HG03175 (cell line): ENCODE results near the gene C3orf85.

Experiments used
- ATAC-seq: cut with Tn5 transposase; IDR thresholded peaks from one replicate; pipeline ENCODE4 v1.9.1; 2021; ENCODE audit warnings: mild to moderate bottlenecking, moderate library complexity; ENCODE audit not compliant: unreplicated experiment

C3orf85 gene

DNA sequence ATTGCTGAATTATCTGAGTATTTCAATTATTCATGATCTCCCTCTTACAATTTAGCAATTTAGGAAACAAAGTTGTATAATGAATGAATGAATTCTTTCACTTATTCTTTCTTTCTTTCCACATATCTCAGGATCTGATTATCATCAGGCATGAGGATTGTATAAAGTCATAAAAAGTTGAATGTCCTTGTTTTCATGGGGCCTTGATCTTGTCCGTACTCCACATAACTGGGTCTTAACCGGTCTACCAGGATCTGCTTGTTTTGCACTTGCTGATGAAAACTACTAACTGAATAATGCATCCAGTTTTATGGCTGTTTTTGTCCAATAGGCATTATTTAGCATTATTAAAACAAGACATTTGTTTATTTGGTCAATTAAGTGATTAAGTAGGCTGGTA, 12.6 kb downstream of the C3orf85 start:
- ATAC-seq: no peak

- ATAC-seq: no peak
Measured at GRCh38 chr3:109152320-109152719, 15.8 kb downstream of the C3orf85 start.

GRCh38 chr3:109154979-109155378, 18.5 kb downstream of the C3orf85 start:
- ATAC-seq: no peak

DNA sequence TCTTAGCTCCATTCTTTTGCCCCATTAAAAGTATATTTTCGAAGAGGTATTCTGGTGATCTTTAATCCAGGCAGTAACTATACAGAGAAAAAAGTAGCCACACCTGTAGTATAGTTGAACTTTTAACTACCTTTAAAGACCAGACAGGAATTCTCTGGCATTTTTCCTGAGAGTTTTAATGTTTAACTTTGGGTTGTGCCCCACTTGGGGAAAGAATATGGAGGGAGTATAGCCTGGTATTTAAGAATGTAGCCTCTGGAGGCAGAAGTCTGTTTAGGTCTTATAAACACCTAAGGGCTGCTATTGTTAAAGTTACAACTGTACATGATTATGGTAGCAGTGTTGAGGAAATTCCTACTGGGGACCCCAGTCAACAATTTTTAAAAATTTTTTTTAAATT, 19.3 kb downstream of the C3orf85 start:
- no peak for ATAC-seq

DNA sequence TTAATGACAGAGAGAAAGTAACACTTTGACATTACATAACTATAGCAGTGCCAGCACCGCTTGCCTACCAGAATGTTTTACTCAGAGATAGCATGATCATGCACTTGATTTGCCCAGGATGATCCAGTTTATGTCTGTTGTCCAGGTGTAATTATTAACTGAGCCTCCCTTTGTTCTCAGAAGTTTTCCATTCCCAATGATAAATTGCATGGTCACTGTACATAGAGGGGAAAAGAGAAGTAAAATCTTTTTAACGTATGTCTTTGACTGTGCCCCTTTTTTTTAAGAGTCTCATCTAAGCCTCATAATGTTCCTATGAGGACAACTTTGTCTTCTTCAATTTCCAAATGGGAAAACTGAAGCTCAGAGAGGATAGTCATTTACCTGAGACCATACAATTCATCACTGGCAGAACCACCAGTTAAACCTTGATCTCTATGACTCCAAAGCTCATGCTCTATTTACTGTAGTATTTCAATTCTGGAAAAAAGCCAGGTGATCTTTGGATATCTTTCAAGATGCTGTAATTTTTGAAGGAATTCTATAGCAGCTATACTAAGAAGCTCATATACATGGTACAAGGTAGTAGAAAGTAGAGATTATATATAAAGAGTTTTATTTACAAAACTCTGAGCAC, 25.1 kb downstream of the C3orf85 start:
- no peak for ATAC-seq

DNA sequence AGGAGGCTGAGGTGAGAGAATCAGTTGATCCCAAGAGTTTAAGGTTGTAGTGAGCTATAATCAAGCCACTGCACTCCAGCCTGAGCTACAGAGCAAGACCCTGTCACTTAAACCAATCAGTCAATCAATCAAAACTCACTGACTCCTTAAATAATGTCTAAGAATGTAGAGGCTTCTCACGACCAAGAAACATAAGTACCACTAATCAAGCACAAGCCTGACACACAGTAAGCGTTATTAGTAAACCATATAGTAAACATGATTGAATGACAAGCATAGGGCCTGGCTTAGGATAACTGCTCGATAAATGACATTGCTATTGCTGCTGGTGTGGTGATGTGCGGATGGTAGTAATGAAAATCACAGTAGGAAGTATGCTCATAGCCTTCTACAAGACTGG, 29.4 kb downstream of the C3orf85 start:
- no peak for ATAC-seq

DNA sequence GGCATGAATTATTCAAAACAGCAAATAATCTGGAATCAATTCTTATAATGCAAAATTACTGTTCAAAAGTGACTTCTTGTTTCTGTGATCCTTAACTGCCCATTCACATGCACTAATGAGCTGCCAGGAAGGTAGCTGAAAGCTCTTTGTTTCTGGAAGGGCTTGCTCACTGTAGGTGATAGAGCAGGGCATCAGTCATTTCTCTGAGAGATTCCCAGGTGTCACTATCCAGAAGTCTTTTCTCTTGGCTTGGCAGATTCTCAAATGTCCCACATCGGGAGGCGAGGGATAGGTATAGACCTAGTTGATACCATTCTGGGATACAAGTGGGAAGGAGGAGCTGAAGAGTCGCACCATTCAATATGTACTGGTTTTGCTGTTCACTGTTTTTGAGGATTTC, 35.0 kb downstream of the C3orf85 start:
- no peak for ATAC-seq

DNA sequence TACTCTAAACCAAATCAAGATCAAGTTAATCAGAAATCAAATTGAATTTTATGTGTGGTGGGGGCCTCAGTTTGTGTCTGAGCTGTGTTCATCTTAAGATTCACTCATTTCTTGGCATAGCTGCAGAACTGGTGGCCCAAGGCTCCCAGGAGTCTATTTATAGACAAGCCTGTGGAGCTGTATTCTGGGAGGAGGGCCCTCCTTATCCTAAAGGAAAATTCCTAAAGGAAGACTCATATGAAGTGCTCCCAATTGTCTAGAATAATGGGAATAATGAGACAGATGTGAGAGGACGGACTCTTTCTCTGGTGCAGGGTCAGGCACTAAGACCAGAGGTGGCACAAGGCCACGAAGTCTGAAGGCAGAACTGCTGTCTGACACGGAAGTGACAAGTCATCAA, 38.9 kb downstream of the C3orf85 start:
- ATAC-seq: no peak

- no peak for ATAC-seq
Measured at GRCh38 chr3:109176726-109177125, 40.2 kb downstream of the C3orf85 start.

DNA sequence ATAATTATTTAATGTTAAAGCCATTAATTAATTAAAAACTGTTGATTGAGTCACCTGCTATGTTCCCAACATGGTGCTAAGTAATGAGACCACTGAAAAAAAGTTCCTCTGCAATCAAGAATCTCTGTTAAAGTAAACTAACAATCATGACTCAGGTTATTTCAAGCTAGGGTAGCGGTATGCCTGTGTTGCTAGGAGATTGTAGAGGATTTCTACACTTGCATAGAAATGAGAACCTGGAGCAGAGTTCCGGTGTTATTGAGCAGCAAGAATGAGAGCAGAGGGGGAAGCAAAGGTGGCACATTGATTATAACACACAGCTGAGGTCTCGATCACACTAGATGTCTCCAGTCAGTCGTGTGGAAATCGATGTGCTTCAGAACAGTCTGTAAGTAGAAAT, 41.4 kb downstream of the C3orf85 start:
- no peak for ATAC-seq

DNA sequence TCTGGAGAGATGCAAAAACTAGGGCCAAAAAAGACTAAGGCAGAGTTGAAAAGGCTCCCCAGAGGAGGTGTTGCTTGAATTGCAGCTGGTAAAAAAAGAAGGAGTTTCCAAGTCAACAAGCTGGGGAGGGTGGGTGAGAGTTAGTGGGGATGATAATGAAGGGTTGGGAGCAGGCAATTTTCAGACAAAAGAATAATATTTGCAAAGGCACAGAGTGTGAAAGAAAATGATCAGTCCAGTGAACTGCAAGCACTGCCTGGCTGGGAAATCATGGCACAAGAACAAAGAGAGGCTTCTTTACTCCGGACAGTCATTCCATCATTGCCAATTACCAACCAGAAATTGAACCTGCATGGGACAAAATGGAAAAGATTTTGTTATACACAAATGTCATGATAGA, 42.2 kb downstream of the C3orf85 start:
- no peak for ATAC-seq

DNA sequence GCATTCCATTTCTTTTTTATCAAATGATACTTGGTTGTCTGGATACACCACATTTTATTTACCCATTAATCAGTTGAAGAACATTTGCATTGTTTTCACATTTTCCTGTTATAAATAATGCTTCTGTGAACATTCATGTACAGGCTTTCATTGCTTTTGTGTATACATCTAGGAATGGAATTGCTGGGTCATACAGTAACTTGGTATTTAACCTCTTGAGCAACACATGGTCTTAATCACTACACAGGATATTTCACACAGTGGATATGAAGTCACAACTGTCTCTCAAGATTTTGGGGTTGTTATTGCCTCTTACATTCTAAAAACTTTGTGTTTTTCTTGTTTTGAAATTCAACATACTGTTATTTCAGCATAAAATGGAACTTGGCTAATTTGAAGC, 48.2 kb downstream of the C3orf85 start:
- ATAC-seq: no peak

GRCh38 chr3:109187390-109187789, 50.9 kb downstream of the C3orf85 start:
- ATAC-seq: no peak

GRCh38 chr3:109188741-109189140, 52.2 kb downstream of the C3orf85 start:
- no peak for ATAC-seq

- no peak for ATAC-seq
Measured at GRCh38 chr3:109191421-109191820, 54.9 kb downstream of the C3orf85 start.

DNA sequence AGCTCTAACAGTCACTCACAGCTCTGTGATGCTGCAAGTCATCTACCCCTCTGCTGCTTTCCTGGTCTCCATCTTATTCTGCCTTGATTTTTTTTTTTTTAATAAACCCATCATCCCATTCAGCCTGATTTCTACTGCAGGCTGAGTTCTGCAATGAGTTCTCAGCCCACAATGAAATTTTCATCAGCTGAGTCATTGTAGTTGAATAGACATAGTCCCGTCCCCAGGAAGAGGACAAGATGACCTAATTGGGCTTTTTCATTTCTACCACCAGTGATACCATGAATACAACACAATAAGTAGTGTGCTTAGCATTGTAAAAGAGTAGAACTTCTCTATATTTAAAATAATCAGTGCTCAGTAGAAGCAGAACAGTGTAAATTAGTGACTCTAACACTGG, 59.3 kb downstream of the C3orf85 start:
- no peak for ATAC-seq
